DMS 273 treated with DMSO at 0.1 percent for 48 hours (cell line): Measurements from ENCODE around the gene TBC1D3B.
"Not testable (repeated sequence)": the region's sequence is repeated elsewhere in the genome, so short reads cannot be mapped to it uniquely, and the experiment has no call there.

Source experiments
- DNase-seq: peaks from one replicate; lab custom pipeline; 2025; lab: John Stamatoyannopoulos, UW

Gene TBC1D3B

DNA sequence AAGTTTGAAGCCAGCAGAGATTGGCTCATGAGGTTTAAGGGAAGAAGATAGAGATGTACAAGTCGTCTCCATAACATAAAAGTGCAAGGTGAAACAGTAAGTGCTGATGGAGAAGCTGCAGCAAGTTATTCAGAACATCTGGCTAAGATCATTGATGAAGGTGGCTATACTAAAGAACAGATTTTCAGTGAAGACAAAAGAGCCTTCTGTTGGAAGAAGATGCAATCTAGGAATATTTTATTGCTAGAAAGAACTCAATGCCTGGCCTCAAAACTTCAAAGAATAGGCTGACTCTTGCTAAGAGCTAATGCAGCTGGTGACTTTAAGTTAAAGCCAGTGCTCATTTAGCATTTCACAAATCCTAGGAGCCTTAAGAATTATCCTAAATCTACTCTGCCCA lies 46.8 kb downstream of the TBC1D3B start:
- DNase-seq, result no peak

DNA sequence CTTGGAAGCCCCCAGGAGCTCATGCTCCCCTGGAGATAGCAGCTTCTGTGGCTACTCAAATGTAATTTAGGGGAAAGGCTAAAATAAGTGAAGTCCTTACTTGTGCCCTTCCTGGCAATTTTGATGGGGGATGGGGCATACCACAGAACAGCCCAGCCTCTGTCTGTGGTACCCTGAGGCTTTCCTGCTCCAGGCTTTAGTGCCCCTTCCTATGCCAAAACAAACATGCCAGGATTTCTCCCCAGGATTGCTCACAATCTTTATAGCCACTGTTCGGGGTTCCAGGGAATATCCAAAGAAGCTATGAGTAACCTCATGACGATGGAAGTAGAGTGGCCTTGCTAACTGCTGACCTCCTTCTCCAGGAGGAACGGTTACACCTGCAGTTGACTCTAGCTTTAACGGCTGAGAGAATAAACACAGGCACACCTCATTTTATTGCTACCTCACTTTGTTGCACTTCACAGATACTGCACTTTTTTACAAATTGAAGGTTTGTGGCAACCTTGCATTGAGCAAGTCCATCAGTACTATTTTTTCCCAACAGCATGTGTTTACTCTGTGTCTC lies 47.9 kb downstream of the TBC1D3B start:
- no peak for DNase-seq

DNA sequence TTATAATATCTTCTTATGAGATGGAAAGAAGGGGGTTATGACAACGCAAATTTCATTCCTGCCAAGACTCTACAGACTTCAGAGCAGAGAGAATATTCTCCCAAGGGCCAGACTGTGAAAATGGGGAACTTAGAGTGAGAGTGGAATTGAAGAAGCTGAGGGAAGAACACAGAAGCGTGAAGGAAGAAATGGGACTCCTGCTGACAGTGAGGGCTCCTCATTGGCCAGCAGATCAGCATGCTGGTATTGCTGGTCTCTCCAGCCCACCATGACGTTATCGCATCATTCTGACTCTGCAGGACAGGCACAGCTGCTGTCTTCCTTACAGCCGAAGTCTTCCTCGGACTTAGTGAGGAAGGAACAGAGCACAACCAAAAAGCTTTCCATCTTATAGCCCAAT lies 48.5 kb downstream of the TBC1D3B start:
- DNase-seq, result no peak

DNA sequence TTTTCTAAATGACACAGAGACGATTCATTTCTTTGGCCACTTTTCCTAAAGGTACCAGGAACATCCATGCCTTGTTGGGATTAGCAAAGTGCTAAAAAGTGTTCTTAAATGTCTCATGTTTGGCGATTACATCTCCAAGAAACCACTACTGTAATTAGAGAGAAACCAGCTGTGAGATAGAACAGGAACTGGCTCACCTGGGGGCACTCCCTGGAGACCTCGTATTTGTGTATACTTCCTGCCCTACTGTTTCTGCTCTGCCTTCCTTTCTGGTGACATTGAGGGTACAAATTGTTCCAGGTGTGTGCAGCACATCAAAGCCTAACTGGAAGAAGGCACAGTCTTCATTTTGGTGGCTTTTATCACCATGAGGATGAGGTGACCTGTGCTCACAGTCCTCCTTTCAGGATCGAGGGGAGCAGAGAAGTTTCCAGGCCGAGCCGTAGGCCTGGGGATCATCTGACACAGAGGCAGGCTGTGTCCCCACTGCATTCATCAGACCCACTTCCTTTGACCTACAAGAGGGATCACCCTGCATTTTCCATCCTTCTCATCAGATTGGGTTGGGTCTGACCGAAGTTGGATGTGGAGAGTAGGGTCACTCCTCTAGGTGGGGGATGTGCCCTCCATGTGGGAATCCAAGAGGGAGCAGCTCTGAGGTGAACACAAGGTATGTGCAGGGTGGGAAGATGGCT lies 49.1 kb downstream of the TBC1D3B start:
- DNase-seq, result no peak

DNA sequence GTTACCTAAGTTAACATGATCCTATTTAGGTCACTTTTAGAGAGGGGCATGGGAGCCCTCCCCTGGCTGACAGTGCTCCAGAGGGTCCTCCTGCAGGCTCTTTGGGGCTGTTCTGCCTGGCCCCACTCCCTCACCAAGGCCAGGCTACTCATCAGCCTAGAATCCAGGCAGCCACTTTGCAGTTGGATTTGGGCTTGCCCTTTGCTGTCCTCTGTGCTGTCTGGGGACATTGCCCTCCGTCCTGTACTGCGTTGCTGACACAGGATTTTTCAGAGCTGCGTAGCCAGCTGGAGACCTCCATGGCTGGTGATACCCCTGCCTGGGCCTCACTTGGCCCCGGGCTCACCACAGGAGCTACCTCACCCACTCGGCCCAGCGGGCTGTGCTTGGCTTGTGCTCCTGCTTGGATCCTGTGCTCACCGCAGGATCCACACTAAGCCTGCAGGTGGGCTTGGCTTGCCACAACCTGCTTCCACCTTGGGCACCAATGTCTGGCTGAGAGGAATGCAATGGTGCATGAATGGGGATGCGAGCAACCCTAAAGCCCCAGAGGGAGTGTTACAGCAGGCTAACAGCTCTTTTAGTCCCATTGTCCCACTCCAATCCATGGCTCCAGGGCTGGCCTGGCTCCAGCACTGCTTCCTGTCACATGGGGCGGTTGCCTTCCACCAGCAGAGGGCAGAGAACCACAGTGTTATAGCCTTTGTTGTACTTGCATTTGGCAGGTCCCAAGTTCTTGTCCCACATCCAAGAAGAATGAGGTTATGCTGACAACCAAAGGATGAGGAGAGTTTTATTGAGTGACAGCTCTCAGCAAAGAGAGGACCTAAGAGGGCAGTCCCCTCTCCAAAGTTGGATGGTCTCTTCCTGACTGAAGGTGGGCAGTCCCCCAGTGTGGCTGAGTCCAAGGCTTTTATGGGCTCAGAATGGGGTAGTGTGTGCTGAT lies 51.3 kb downstream of the TBC1D3B start:
- no peak for DNase-seq

DNA sequence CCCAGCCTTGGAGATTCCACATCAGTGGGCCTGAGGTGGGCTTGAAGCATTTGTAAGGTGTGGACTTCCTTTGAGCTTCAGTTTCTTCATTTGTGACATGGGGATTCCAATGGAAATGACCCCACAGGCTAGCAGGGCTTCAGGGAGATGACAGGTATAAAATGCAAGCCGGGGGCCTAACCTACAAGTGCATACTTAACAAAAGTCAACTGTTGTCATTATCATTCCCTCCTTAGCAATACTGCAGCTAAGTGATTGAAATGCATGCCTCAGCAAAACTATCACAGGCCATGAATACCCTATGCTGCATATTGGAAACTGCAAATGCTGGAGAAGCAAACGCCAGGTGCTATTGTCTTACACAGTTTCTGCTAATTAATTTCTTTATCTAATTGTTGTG lies 53.0 kb downstream of the TBC1D3B start:
- no peak for DNase-seq

DNA sequence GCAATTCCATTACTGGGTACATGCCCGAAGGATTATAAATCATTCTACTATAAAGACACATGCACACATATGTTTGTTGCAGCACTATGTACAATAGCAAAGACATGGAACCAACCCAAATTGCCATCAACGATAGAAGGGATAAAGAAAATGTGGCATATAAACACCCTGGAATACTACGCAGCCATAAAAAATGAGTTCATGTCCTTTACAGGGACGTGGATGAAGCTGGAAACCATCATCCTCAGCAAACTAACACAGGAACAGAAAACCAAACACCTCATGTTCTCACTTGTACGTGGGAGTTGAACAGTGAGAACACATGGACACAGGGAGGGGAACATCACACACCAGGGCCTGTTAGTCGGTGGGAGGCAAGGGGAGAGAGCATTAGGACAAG lies 55.3 kb downstream of the TBC1D3B start:
- not testable (repeated sequence) for DNase-seq

DNA sequence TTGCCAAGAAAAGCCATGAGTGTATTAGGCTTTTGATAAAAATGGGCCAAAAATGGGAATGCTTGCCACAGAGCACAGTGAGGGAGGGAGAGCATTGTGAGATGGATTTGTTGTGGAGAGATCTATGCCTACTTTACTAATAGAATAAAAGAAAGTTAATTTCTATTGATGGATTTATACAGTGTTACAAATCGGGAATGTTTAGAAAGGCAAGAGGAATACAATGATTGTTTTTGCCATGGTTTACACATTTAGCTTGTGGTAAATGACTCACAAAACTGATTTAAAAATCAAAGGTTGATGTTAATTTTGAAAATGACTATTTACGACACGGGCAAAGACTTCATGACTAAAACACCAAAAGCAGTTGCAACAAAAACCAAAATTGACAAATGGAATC lies 56.2 kb downstream of the TBC1D3B start:
- DNase-seq, result no peak

DNA sequence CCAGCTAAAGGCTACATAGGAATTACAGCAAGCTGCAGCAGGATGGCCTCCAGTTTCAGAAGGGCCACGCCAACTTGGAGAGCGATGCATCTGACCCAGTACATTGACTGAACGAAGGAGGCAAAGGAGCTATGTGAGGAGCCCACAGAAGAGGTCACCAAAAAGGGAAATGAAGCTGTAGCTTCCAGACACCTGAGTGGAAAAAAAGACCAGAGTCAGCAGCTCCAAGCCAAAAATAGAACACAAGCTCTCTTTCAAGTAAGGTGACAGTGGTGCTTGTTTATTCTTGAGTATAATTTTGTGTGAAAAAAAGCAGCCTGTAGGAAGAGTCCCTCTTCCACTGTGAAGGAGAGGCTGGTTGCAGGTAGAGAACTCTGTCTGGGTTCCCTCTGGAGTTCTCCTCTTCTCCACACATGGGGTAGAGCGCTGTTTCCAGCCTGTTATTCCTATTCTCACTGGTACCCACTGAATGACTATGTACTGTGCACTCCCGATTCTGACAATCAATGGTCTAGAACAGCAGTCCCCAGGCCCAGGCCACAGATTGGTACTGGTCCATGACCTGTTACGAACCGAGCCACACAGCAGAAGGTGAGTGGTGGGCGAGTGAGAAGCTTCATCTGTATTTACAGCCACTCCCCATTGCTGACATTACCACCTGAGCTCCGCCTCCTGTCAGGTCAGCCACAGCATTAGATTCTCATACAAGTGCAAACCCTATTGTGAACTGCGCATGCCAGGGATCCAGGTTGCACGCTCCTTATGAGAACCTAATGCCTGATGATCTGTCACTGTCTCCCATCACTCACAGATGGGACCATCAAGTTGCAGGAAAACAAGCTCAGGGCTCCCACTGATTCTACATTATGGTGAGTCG lies 57.7 kb downstream of the TBC1D3B start:
- DNase-seq, result no peak

DNA sequence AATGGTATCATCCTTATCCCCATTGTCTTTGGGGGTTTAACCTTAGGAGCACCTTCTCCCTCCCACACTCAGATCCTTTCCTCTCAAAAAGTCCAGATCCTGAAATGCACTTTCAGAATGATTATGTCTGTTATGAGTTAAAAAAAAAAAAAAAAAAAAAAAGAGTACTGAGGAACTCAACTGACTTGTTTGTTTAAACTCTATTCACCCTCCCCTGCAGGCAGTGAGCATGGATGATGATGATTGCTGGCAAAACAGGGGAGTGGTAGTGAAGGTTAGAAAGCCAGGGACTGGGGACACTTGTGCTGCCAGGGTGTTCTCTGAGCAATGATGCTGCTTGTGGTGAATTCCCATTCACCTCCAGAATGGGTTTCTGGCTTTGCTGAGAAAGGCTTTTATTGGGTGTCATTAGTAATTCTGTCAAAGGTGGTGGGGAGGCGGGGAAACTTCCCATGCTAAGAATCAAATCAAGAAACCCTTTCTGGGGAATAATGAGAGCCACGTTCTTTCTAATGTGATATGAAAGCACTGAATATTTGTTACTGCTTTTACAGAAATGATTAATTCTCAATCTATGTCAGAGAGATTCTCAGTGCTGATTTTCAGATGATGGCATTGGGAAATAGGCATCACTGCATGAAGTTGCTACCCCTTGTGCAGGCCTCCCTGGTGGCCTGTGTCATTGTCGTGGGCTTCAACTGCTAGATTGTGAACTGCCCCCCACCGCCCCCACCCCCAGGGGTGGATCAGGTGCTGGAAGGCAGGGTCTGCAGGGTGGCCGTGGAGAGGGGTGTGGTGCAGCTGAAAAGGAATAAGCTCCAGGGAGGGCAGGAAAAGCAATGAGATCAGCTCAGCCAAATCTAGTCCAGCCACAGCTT lies 58.7 kb downstream of the TBC1D3B start:
- no peak for DNase-seq
